HG02623 (cell line): ENCODE measurements around the gene NCKAP5.
"Not testable (repeated sequence)": the region's sequence is repeated elsewhere in the genome, so short reads cannot be mapped to it uniquely, and the experiment has no call there.

Experiments
- ATAC-seq: cut with Tn5 transposase; IDR thresholded peaks from one replicate; pipeline ENCODE4 v1.9.1; 2021; ENCODE audit warnings: moderate library complexity; ENCODE audit not compliant: unreplicated experiment

Gene NCKAP5

DNA sequence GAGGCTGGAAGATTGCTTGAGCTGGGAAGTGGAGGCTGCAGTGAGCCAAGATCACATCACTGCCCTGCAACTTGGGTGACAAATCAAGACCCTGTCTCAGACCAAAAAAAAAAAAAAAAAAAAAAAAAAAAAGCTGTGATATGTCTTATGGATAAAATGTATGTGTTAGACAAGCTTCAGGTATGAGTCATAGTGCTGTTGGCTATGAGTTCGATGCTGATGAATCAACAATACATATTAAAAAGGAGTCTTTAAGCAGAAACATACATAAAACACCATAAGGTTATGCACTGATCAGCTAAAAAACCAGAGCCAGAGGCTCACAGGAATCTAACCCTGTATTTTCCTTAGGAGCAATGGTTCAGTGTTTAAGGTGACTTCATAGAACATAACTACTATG lies 332.3 kb downstream of the NCKAP5 start:
- ATAC-seq, result no peak

DNA sequence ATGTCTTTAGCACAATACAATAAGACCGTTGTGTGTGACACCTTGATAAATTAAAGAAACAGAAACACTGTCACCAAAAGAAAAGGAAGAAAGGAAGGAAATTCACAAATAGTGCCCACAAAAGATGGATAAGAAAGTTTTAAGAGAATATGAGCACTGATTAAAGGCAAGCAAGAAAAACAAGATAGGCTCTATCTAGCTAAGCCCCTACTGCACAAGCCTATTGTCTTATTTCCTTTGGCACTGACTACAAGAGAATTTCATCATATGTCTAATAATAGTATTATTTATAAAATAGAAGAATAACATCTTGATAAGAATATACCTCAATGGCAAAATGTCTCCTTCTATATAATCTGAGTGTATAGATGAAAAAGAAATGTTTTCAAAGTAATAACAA lies 335.7 kb downstream of the NCKAP5 start:
- no peak for ATAC-seq

DNA sequence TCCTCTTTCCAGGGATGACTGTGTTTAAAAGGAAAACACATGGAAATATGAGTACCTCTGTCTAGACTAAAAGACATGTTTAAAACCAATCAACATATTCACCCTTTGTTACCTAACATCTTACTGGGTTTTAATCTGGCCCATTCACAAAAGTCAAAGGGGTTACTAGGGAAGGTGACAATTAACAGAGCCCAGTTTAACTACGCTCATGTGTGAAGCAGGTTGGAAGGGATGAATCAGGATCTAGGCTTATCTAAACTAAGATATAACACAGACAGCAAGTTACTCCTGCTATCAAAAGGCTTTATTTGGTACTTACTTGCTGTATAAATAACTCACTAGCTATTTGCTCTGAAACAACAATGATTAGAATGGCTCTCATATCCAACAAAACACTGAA lies 337.0 kb downstream of the NCKAP5 start:
- ATAC-seq, result no peak

DNA sequence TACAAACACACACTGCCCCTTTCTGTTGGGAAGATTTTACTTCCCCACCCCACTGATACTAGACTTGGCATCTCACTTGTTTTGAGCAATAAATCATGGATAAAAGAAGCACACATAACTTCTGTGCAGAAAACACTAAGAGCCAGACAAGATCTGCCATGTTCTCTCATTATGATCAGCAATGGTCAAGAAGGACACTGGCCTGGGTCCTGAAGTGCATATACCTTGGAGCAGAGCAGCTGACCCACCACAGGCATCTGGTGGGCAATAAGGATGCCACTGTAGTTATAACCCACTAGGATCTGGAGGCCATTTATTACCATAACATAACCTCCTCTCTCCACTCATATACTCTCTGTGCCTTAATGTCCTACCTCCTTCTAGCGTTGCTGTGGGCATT lies 338.3 kb downstream of the NCKAP5 start:
- ATAC-seq, result no peak

DNA sequence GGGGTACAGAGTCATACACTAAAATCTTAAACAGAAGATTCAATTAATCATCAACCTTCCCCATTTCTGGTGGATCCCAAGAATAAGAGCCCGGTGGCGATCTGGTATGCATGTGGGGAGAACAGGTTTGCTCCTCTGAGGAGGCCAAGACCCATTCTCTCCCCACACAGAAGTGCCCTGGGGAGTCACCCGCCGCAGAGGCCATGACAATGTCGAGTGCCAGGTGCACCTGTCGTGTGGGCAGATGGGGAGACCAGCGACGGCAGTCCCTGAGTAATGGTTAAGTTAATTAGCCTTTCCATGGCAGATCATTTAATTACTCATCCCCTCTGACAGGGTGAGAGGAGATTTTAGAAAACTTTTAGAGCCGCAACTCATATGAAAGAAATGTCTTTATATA lies 345.0 kb downstream of the NCKAP5 start:
- ATAC-seq, result no peak

DNA sequence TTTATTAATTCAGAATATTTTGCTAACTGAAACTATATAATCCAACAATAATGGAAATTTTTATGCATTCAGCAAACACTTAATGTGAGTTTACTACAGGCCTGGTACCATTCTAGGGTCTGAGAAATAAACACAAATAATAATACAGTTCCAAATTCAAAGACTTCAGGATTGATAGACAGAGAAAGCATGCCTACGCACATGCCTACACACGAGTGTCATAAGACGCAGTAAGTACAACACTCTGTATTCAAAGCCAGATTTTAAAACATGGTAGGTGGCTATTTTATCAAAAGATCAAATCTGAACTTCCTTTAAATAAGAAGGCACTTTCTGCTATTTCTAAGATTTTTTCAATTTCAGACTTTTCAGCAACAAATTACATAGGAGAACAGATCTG lies 346.9 kb downstream of the NCKAP5 start:
- ATAC-seq, result no peak

DNA sequence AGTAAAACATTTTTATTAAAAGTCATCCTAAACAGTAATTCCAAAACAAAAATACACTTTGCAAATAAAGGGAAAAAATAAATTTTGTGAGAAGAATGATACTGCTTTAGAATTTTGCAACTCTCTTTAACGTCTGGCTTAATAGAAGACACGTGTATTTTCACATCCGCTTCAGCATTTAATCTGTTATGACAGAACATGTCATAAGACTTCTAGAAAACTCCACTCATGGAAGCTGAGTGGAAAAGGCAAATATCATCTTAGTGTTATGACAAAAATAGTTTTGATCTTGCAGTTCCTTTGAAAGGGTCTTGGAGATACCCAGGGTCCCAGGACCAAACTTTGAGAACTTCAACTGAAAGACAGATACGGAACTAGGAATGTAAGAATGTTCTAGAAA lies 350.1 kb downstream of the NCKAP5 start:
- no peak for ATAC-seq

DNA sequence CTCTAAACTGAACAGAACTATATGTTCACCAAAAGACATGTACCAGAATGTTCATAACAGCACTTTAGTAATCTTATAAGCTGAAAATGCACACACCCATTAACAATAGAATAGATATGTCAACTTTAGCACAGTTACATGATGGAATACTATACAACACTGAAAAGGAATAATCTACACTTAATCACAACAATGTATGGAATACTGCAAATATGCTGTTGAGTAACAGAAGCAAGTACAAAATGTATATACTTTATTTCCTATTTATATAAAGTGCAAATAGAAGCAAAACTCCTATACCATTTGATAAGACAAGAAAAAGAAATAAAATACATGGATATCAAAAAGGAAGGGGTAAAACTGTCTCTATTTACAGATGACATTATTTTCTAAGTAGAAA lies 352.8 kb downstream of the NCKAP5 start:
- no peak for ATAC-seq

DNA sequence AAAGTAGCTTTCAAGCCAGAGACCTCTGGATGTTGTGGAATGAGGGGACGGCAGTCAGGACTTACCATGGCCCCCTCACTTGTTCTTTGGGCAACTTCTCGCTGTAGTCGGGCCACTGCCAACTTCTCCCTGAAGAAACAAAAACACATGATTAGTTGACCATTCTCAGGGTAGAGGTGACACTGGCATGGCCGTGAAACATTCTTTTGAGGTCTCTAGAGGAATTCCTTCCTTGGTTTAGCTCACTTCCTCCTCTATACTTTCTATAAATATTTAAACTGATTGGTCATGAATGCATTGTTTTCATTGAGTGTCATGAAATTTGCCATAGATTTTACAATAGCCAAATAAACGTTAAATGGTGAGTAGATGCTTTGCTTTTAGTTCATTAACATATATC lies 354.6 kb downstream of the NCKAP5 start:
- ATAC-seq, result no peak

DNA sequence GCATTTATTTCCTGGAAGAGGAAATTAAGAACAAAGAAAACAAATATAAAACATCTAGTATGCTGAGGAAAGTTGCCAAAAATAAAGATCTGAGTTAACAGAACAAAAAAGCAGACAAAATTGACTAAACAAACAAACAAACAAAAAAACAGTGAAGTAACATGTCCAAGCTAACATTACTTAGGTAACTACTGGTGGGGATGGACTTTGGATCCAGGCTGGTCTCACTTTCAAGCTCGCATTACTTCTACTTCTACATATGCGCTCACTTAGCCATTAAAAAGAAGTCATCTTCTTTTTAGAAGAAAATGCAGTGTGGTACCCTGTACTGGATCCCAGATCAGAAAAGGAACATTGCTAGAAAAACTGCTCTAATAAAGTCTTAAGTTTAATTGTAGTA lies 358.9 kb downstream of the NCKAP5 start:
- no peak for ATAC-seq

DNA sequence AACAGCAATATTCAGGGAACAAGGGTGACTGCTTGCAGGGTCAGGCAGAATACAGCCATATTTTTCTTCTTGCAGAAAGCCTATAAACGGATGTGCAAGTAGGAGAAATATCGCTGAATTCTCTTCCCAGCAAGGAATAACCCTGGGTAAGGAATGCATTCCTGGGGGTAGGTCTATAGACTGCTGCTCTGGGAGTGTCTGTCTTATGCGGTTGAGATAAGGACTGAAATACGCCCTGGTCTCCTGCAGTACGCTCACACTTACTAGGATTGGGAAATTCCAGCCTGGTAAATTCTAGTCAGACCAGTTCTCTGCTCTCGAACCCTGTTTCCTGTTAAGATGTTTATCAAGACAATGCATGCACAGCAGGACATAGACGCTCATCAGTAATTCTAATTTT lies 361.6 kb downstream of the NCKAP5 start:
- not testable (repeated sequence) for ATAC-seq

DNA sequence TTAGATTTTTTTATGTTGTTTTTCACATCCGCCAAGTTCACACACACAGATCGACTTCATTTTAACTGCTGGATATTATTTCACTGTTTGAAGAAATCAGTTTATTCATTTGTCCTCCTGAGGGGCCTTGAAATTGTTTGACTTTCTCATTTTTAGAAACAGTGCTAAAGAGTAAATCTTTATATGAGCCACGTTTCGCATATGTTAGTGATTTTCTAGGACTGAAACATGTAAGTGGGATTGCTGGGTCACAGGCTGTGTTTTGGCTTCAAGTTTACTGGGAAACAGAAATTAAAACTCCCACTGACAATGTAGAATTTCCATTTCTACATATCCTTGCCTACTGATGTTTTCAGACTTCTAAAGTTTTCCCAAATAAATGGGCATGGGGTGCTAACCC lies 363.8 kb downstream of the NCKAP5 start:
- ATAC-seq, result no peak

DNA sequence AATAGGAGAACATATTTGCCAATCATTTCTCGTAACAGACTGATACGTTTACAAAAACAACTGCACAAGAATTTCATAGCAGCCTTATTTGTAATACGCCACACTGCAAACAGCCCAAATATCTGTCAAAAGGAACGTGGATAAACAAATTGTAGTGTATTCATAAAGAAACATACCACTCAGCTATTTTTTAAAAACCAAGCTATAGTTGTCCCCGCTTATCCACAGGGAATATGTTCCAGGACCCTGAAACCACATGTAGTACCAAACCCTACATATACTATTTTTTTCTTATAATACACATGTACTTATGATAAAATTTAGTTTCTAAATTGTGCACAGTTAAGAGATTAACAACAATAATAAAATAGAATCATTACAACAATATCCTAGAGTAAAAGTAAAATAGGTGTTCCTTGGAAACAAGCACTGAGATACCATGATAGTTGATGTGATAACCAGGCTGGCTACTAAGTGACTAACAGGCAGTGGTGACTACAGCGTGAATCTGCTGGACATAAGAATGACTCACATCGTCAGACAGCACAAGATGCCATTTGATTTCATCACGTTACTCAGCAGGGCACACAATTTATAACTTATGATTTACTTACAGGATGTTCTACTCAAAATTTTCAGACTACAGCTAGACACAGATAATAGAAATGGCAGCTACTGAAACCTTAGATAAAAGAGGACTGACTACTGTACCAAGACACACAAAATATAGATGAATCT lies 367.4 kb downstream of the NCKAP5 start:
- no peak for ATAC-seq

DNA sequence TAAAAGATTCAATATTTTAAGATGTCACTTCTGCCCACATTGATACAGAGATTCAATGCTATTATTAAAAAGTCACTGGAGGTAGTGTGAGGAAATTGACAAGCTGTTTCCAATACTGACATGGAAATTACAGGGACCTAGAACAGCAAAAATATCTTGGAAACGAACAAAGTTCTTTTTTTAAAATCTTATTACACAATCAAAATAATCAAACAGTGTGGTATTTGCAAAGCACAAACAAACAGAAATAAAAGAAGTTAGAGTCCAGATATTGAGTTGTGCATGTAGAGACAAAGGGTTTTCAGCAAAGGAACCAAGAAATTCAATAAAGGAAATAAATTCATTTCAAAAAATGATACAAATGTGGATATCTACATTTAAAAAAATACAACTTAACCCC lies 369.6 kb downstream of the NCKAP5 start:
- no peak for ATAC-seq

DNA sequence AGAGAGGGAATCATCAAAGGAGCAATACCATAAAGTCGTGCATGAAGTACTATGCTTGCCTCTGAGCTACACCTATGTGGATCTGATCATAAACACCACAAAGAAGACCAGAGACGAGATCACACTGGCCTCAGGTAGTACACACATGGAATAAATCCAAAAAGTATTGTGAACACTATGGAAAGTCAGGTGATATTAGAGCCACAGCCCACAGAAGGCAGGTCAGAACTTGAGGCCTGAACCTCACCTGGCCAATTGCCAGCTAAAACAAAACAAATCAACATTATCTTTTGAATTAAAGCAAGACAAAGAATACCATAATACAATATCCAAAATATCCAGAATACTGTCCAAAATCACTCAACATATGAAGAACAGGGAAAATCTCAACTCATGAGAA lies 371.1 kb downstream of the NCKAP5 start:
- no peak for ATAC-seq

DNA sequence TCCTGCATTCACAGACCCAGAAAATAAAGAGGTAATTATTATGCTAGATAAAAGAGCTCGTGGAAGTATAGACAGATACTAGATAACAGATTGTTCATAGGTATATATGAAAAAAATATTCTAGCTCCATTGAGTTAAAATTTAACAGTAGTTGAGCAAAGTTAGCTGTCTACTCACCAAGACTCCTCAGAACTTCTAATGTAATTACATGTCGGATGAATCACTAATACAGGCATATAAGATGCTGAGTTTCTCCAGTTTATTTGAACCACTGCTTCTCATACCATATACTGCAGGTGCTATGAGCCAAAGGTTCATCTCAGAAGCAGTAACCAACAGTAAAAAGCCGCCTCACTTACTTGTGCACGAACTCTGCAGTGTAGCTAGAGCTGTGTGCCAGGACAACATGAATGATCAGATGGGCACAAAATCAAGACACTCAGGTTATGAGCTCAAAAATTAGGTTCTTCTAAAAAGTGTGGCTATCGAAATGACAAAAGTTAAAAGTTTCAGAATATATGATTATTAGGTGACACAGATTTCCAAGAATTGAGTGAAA lies 373.4 kb downstream of the NCKAP5 start:
- ATAC-seq, result no peak

DNA sequence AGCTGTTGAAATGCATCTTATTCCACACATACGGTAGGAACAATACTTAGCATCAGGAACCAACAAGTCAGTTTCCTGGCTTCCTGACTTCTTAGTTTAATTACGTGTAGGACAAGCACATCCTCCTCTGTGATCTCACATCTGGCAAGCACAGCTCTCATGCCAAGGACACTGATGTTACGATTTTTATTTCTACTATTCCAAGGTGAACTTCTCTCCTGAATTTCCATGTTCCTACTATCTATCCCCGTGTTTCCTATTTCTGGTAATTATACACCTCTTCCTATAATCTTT lies 374.0 kb downstream of the NCKAP5 start:
- ATAC-seq, result no peak

DNA sequence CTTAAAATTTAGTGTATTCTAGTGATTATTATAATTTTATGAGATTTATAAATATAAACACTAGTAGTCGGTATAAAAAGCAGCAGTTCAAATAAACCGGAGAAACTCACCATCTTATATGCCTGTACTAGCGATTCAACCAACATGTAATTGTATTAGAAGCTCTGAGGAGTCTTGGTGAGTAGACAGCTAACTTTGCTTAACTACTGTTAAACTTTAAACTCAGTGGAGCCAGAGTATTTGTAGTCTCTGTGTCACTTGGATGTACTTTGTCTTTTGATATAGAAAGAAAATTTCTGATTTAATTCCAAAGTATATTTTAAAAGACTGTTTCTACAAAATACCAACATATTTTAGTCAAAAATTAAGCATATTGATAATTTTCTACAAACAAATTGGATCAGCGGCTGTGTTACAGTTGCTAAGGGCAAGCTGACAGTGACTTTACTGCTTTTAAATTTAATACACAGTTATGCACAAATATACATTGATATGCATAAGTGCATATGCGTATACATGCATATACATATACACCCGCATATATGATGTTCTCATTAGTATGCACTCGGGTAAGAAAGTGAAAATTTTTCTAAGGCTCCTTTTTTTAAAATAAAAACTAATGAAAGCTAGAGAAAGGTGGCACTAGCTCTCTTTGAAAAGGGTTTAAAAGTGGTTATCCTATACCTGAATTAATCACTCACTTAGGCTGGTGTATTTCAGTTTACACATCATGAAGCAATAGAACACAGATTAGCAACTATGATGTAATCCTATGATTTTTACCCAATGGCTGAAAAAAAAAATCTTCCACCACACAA lies 374.5 kb downstream of the NCKAP5 start:
- no peak for ATAC-seq

DNA sequence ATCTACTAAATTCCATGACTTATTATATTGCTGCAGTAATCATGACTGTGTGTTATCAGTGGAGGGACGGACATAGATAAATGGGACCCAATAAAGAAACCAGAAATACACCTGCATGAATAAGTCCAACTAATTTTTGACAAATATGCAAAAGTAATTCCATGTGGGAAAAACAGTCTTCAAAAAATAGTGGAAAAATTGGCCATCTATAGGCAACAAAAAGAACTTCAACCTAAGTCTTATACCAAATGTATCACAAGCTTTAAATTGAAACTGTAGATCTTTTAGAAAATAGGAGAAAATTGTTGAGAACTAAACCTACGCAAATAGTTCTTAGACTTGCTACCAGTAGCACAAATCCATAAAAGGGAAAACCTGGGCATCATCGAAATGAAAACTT lies 376.2 kb downstream of the NCKAP5 start:
- ATAC-seq, result no peak

DNA sequence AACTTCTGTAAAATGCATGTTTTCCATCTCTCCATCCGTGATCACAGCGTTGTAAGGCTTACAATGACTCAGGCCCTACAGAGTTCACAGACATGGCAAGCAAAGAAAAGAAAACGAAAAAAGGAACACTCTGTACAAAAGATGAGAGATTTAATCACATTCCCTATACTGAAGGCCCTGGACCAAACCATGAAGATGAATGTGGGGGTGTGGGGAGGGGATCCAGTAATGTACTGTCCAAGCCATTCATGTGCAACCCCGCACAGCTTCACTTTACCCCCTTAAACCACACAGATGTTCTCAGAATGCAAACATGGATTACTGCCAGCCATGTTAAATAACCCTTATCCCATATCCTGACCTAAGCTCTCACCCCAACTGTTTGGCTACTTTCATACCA lies 391.1 kb downstream of the NCKAP5 start:
- ATAC-seq, result no peak

DNA sequence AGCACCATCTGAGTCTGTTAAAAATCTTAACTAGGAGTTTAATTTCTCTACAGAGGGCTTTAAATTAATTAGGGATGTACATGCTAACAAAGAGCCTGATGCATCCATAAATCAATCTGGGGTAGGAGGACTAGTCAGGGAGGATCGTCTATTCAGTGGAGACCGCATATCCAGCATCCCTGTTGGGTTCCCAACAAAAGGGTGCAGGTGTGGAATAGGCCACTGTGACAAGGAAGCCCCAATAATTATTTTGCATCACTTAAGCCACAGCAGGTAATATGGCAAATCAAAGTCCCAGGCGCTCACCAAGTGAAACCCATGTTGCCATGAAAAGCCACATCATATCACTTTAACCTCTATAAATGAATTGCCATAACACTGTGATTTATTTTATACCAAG lies 392.3 kb downstream of the NCKAP5 start:
- ATAC-seq, result no peak

DNA sequence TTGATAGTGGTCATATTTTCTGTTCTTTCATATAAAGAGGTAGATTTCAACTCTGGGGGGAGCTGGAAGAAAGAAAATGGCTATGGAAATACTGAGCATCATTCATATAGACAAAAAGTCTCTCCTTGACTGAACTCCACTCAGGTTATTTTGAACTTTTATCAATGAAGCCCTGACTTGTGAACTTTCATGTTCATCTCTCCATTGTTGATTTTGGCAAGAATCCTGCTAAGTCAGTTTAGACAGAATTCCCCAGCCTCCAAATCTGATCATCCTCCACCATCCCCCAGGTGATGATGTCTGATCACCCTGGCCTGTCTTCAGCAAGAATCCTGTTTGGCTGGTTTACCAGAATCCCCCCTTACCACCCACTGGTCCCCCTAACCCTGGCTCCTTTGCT lies 395.0 kb downstream of the NCKAP5 start:
- no peak for ATAC-seq
